SIG-M5 treated with dmso at 0.1 percent for 504 hours (cell line): Measurements from ENCODE around the gene ISCU.

Experiments
- DNase-seq: peaks from one replicate; lab custom pipeline; 2025; ENCODE audit not compliant: unreplicated experiment; lab: John Stamatoyannopoulos, UW

The ISCU gene

DNA sequence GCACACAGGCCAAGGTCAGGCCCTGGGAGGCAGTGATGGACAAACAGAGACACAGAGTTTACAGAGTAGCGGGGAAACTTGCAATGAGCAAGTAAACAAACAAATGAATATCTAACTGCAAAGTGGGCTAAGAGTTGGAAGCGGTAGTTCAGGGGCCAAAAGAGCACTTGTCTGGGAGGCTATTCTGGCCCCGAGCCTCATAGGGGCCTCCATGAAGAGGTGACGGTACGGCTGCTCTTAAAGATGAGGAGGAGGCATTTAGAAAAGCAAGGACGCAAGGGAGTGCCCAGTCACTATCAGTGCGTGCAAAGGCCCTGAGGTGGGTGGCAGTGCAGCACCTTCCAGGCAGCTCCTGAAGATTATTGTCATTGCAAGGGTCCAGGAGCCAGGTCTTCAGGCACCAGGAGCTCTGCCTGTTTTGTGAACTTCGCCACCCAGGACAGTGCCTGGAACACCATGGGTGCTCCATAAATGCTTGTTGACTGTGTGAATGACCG, 39.9 kb downstream of the ISCU start:
- no peak for DNase-seq

DNA sequence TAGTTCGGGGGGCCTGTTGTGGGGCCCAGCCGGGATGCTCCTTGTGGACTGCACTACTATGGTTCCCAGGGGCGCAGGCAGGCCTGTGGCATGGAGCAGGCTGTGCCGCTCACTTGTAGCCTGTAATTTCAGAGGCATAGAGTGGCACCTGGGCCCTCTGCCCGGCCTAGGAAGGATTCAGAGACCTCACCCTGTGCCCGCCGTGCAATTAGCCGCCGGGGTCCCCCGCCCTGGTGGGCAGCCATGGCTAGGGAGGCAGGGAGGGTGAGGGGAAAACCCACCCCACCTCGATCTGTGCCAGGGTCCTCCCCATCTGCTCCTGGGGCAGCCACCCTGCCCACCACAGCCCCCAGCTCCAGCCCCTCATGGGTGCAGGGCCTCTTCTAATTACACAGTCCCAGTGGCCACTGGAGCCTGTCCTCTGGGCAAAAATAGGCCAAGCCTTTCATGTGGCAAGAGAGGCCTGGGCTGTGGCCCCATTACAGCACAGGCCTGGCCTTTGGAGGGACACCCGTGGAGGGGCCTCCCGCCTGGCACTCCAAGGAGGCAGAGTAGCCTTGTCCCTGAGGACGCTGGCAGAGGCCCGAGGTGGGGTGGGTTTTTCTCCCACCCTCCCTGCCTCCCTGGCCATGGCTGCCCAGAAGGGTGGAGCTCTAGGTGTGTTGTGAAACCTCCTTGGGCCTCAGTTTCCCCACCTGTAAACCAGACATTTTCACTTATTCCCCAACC, 40.7 kb downstream of the ISCU start:
- DNase-seq, result no peak

DNA sequence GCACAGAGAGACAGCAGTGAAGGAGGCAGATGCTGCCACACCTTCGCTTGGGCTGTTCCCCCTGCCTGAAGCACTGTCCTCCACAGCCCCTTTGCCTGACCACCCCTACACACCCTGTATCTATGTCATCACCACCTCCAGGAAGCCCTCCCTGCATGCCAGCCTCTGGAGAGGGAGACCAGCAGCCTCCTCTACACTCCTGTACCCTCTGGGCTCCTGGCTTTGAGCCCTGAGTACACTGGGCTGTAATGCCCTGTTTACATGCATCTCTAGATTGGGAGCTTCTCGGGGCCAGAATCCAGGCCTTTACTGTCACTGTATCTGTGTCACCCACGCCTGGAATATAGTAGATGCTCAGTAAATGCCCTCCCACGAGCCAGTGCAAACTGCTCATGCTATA, 41.3 kb downstream of the ISCU start:
- DNase-seq, result no peak

DNA sequence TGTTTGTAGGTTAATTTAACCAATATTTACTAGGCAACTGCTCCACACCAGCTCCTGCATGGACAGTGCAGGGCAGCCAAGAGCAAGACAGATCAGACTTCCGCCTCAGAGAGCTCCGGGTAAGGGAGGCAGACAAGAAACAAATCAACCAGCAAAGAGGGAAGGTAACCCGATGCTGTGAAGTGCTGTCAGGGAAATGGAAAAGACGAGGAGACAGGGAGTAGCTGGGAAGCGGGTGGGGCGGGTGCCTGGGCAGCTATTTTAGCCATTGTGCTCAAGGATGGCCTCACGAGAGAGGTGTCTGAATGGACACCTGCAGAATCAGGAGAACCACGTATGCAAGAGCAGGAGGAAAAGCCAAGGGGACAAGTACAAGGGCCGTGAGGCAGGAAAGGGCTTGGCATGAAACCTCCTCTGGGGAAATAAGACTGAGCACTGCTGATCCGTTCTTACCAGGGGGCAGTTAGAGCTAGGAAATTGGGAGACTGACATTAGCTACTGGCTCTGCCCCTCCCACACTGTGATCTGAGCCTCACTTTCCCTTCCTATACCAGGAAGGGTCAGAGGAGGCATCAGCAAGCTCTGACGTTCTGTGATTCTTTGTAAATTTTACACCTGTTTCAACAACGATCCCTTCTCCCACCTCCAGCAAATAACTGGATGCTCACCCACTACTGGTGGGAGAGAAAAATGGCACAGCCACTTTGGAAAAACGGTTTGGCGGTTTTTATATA, 42.0 kb downstream of the ISCU start:
- DNase-seq, result no peak

DNA sequence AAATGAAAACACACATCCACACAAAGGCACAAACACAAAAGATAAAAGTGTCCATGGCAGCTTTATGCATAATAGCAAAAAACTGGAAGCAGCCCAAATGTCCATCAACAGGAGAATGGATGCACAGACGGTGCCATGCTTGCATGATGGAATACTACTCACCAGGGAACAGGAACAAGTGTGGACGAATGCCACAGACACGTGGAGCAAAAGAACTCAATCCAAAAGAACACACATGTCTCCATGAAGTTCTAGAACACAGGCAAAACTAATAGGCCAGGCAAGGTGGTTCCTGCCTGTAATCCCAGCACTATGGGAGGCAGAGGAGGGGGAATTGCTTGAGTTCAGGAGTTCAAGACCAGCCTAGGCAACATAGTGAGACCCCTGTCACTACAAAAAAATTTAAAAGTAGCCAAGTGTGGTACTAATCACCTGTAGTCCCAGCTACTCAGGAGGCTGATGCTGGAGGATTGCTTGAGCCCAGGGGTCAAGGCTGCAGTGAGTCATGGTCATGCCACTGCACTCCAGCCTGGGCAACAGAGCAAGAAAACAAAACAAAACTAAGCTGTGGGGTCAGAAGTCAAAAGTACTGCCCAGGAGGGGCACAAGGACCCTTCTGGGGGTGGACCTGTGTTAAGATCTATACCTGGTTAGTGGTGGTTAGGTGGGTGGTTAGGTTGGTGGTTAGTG, 42.7 kb downstream of the ISCU start:
- DNase-seq, result no peak

DNA sequence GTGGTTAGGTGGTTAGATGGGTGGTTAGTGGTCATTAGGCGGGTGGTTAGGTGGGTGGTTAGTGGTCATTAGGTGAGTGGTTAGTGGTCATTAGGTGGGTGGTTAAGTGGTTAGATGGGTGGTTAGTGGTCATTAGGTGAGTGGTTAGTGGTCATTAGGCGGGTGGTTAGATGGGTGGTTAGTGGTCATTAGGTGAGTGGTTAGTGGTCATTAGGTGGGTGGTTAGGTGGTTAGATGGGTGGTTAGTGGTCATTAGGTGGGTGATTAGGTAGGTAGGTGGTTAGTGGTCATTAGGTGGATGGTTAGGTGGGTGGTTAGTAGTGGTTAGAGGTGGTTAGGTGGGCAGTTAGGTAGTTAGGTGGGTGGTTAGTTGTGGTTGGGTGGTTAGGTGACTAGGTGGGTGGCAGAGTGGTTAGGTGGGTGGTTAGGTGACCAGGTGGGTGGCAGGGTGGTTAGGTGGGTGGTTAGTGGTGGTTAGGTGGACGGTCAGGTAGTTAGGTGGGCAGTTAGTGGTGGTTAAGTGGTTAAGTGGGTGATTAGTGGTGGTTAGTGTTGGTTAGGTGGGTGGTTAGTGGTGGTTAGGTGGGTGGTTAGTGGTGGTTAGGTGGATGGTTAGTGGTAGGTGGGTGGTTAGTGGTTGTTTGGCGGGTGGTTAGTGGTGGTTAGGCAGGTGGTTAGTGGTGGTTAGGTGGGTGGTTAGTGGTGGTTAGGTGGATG, 43.5 kb downstream of the ISCU start:
- DNase-seq, result no peak

DNA sequence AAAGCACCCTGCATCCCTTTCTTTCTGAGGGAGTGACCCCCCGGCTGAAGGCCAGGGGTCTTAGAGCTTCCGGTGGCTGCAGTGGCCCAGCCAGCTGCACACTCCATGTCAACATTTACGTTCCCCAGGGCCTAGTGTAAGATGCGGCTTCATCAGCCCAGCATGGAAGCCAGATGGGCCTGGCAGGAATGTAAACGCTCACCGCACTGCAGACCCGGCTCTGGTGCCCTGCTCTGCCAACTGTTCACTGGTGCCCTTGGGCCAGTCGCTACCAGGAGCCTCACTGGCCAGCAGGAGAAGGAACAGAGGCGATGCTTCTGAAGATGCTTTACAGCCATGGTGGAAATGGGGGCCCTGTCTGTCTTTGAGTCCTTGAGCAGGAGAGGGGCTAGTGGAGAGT, 44.1 kb downstream of the ISCU start:
- DNase-seq, result no peak

DNA sequence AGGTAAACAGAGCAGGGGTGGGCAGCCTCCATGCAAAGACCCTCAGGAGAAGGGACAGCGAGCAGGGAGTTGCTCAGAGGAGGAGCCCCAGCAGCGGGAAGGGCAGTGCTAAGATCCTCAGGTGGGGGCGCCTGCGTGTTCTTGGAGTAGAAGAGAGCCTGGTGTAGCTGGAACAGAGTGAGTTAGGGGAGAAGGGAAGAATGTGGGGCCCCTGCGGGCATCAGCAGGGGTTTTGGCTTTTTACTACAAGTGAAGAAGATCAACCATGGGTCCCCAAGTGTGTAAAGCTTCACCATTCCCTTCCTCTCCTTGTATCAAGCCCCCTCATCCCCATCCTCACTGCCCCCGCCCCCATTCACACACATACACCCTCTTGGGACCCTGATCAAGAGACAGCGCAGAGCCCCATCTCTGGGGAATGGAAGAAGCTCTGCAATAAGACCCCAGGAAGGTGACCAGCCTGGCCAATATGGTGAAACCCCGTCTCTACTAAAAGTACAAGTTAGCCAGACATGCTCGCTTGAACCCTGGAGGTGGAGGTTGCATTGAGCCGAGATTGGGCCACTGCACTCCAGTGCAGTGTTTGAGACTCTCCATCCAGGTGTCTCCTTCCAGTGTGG, 45.7 kb downstream of the ISCU start:
- no peak for DNase-seq

DNA sequence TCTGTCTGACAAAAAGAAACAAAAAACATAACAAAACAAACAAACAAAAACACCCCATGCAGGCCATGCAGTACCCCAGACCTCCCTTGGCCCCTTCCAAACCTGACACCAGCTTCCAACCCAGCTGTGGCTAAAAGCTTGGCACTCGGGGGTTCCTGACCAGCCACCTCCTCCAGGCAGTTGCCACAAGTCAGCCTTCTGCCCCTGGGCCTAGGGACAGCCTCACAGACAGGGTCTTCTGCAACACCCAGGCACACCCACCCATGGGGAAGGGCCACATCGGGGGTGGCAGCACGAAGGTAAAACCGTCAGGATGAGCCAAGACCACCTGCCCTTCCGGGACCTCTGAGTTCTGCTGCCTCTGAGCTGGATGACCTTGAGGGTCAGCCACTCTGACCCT, 46.2 kb downstream of the ISCU start:
- no peak for DNase-seq

DNA sequence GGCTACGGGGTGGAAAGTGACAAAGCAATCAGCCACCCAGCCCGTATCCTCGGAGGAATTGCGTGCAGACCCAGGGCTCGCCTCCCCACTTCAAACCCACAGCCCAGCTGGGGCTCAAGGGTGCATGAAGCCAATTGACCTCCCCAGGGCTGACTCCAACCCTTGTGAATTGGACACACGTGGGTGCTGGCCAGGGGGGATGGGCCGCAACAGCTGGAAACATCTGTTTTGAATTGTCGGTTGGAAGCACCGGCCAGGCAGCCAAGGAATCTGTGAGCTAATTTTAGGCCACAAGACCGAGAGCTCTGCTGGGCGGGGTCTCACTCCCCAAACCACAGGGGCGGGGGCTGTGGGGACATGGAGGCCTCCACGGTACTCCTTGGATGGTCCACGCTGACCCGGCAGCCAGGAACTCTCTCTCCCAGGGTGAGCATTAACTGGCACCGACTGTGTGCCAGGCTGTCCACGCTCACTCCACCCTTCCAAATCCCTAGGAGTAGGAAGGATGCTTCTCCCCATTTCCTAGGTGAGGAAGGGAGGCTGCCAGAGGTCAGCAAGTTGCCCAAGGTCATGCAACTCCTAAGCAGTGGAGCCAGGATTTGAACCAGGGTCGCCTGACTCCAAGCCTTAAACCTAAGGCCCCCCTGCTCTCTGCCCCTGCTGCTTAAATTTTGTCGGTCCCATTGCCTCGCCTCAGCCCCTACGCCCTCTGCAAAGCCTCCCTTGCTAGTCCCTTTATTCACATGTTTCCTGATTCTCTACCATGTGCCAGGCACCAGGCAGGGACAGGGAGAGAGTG, 47.3 kb downstream of the ISCU start:
- no peak for DNase-seq

DNA sequence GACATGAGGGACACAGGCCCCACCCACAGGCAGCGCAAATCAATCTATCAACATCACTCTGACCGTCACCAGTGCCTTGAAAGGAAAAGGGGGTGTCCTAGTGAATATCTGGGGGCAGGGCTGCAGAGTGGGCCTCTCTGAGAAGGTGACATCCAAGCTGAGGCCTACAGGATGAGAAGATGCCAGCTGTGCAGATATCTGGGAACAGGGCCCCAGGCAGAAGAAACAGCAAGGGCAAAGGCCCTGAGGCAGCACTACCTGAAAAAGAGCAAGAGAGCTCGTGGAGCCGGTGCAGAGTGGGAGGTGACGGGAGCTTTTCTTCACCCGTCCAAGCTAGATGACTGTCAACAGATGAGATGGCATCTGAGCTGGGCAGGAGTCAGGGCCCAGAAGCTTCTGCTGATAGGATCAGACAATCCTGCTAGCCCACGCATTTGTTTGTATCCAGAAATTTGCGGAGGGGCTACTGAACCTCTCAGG, 48.0 kb downstream of the ISCU start:
- no peak for DNase-seq

DNA sequence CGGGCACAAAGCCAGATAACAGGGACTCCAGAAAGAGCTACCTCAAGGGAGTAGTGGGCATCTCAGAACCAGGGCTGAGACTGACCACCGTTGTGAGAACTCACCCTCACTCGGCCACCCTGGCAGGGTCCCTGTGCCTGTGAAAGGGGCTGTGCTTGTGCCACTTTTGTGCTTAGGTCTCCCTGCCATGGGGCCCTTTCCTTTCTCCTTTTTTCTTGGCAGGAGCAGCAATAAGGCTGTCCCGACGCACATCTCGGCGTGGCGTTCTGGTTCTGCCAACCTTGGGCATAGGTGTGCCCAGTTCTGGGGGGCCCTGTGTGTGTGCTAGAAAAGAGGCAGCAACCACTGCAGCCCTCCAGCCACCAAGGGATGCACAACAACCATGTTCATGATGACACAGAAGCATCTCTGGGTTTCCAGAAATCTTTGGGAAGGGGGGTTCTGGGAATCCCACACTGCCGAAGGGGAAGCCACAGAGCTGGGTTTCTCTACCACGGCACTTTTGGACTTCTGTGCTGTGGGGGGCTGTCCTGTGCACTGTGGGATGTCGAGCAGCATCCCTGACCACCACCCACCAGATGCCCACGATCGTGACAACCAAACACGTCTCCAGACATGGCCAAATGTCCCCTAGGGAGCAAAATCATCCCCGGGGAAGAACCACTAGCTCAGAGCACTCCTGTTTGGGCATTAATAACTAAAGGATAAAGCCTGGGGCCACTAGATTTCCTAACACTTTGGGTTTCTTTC, 48.6 kb downstream of the ISCU start:
- no peak for DNase-seq

DNA sequence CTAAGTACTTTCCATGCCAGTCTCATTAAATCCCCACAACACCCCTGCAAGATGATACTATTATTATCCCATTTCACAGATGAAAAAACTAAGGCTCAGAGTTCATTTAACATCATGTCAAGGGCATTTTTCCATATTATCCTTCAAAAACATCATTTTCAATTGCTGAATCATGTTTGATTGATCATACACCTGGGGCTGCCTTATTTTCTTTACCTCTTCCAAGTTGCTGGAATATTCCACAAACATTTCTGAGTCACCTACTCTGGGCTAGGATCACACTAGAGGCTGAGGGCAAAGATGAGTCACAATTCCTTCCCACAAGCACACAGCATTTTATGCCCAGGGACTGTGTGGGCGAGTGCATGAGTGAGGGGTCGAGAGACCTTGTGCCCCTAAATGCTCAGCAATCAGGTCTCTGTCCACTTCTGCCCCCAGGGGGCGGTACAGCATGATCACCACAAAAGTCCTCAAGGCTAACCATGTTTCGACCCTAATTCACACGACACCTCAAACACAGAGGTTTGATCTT, 49.6 kb downstream of the ISCU start:
- peak; percentile 43 for DNase-seq

DNA sequence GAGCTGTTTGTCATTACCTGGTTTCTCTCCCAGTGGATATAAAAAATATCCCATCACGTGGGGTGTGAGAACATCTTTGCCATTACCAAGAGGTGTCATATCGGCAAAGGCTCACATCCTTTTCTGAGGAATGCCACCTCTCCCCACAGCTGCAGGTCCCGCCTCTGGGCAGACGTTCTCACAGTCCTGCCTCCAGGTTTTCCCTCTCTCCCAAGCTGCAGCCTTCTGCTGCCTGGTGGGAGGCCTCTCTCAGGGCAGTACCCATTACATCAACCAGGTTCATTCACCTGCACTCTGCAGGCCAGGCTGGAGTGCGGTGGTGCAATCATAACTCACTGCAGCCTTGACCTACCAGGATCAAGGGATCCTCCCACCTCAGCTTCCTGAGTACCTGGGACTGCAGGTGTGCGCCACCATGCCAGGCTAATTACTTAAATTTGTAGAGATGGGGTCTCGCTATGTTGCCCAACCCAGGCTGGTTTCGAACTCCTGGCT, 50.4 kb downstream of the ISCU start:
- DNase-seq, result no peak

DNA sequence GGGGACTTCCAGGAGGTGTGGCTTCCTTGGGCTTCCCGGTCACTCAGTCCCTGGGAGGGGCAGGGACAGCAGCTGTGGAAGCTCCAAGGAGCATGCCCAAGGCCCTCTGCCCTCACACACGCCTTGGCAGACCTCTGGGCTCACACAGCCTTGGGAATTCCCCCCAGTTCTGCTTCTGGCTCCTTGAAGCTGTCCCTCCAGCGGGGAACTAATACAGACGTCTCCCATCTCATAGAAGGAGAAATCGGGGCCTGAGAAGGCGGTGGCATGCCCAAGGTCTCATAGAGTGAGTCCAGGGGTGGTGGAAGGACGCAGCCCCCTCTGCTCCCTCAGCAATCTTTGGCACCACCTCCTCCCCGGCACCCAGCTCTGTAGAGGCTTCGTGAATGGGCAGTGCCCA, 51.2 kb downstream of the ISCU start:
- DNase-seq, result no peak

DNA sequence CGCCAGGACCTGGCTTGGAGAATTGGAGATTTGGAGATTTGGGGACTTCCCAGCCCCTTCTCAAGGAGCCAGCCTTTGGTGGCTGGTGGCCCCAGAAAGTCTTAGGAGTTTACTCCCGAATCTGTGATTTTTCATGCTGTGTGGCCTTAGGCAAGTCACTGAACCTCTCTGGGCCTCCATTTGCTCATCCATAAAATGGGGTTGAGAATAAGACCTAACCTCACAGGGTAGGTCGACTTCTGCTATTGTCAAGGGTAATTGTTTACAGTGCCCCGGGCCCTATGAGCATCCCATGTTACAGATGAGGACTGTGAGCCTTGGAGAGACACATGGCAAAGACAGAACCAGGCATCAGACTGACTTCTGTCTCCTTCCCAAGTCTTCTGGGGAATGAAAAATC, 51.6 kb downstream of the ISCU start:
- DNase-seq, result no peak

DNA sequence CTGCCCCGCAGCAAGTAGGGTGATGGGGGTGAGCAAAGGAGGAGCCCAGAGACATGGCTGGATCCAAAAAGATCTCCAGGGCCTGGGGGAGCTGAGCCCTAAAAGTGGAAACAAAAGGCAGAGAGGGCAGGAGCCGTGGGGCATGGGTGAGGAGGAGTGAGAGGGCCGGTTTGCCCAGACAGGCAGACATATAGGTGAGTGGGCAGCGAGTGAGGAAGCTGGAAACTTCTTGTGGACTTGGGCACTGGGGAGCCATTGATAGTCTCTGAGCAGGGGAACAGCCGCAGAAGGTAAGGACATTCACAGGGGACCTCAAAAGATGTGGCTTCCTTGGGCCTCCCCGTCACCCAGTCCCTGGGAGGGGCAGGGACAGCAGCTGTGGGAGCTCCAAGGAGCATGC, 52.2 kb downstream of the ISCU start:
- no peak for DNase-seq

DNA sequence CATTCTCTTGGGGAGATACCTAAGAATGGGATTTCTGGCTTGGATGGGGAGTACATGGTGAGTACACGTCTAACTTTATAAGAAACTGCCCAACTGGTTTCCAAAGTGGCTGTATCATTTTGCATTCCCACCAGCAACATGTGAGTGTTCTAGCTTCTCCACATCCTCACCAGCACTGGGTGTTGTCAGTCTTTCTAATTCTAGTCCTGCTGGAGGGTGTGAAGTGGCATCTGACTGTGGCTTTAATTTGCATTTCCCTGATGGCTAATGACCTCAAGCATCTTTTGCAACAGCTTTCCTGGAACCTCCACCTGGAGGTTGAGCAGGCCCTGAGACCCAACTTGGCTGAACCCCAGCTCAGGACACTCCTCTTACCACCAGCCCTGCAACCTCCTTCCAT, 53.5 kb downstream of the ISCU start:
- no peak for DNase-seq

DNA sequence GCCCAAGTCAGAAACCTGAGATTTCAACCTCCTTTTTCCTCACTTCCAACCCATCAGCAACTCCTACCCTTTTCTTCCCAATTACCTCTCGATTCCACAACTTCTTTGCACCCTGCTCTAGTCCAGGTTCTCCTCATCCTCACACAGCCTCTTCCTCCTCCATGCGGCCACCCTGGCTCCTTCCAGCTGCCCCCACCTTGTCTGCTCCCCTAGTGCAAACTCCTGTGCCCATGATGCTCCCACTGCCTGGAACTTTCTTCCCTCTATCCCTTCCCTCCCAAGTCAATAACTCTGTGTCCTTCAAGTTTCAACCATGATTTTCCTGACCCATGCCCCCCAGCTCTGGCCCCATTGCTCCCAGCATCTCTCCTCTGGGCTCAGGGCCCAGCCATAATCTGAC, 54.0 kb downstream of the ISCU start:
- DNase-seq, result no peak
